Central memory CD4-positive, alpha-beta T cell (primary cell): Measurements from ENCODE around the gene MKKS.

Source experiments
- DNase-seq: peaks from one replicate; pipeline ENCODE4 v3.0.0; 2022
- total RNA-seq, 3 experiments: gene quantifications; one replicate each; lab custom pipeline; 2026; lab: John Stamatoyannopoulos, UW

MKKS gene
- 6.4 to 26.3 (median 12.1) reads per million in 3 experiments for total RNA-seq

GRCh38 chr20:10433623-10434466, at the start of gene MKKS:
Gene MKKS (minus strand): TSS chr20:10434222. CDS start chr20:10413514, 20,708 bp downstream.
- DNase-seq = peak; percentile 87

- DNase-seq = no peak
Measured at GRCh38 chr20:10483691-10484090, 49.7 kb upstream of the MKKS start.

GRCh38 chr20:10481676-10482075, 47.7 kb upstream of the MKKS start:
- DNase-seq = no peak

GRCh38 chr20:10478930-10479329, 44.9 kb upstream of the MKKS start:
- DNase-seq = no peak

- no peak for DNase-seq
Measured at GRCh38 chr20:10478205-10478604, 44.2 kb upstream of the MKKS start.

GRCh38 chr20:10476319-10476724, 42.3 kb upstream of the MKKS start:
- no peak for DNase-seq

- DNase-seq = no peak
Measured at GRCh38 chr20:10475225-10475624, 41.2 kb upstream of the MKKS start.

- DNase-seq = no peak
Measured at GRCh38 chr20:10474606-10475184, 40.7 kb upstream of the MKKS start.

GRCh38 chr20:10472871-10473270, 38.8 kb upstream of the MKKS start:
- no peak for DNase-seq

GRCh38 chr20:10470276-10470675, 36.3 kb upstream of the MKKS start:
- DNase-seq = no peak

- no peak for DNase-seq
Measured at GRCh38 chr20:10469599-10469998, 35.6 kb upstream of the MKKS start.

GRCh38 chr20:10469056-10469455, 35.0 kb upstream of the MKKS start:
- DNase-seq = no peak

- DNase-seq = no peak
Measured at GRCh38 chr20:10468340-10468845, 34.4 kb upstream of the MKKS start.

- DNase-seq = no peak
Measured at GRCh38 chr20:10467681-10468339, 33.8 kb upstream of the MKKS start.

GRCh38 chr20:10466855-10467254, 32.8 kb upstream of the MKKS start:
- DNase-seq = no peak

- DNase-seq = no peak
Measured at GRCh38 chr20:10466325-10466724, 32.3 kb upstream of the MKKS start.

- DNase-seq = no peak
Measured at GRCh38 chr20:10465135-10465534, 31.1 kb upstream of the MKKS start.

GRCh38 chr20:10463622-10464021, 29.6 kb upstream of the MKKS start:
- DNase-seq = no peak

- no peak for DNase-seq
Measured at GRCh38 chr20:10462516-10462915, 28.5 kb upstream of the MKKS start.

- DNase-seq = no peak
Measured at GRCh38 chr20:10461495-10461894, 27.5 kb upstream of the MKKS start.

GRCh38 chr20:10454151-10454750, 20.2 kb upstream of the MKKS start:
- DNase-seq = no peak

GRCh38 chr20:10453241-10453640, 19.2 kb upstream of the MKKS start:
- peak; percentile 14 for DNase-seq

GRCh38 chr20:10449270-10449669, 15.2 kb upstream of the MKKS start:
- DNase-seq = no peak
